GM23248 (cell line): ENCODE data around the gene REEP5. TPM values are rescaled to one million over a fixed set of nuclear protein-coding genes. Genes with fewer than 3 reads are reported as not detected.
A peak's percentile ranks its signal among the peaks of the same experiment; 100 is the strongest.

Source experiments
- DNase-seq: peaks from one replicate; pipeline ENCODE4 v3.0.0-alpha.2; 2015
- H2AFZ ChIP-seq: fragments of 200-600 bp; sonication (generic); 2 replicates; pipeline ENCODE4 v1.6.1; 2016; ENCODE audit warnings: antibody characterized with exemption
- H3F3A ChIP-seq: fragments of 200-600 bp; sonication (generic); 2 replicates; pipeline ENCODE4 v1.6.1; 2016; ENCODE audit warnings: mild to moderate bottlenecking, antibody characterized with exemption, mixed run types; ENCODE audit not compliant: insufficient read depth
- H3K27ac ChIP-seq: fragments of 200-600 bp; sonication (generic); 2 replicates; pipeline ENCODE4 v1.5.1; 2016; ENCODE audit warnings: mild to moderate bottlenecking
- H3K27me3 ChIP-seq: fragments of 200-600 bp; sonication (generic); replicated peaks from 2 replicates; pipeline ENCODE4 v1.6.1; 2016; ENCODE audit warnings: mild to moderate bottlenecking; ENCODE audit not compliant: insufficient read depth
- H3K36me3 ChIP-seq: fragments of 200-600 bp; sonication (generic); 2 replicates; pipeline ENCODE4 v1.6.1; 2016; ENCODE audit warnings: low read depth, mild to moderate bottlenecking
- H3K4me1 ChIP-seq: fragments of 200-600 bp; sonication (generic); 2 replicates; pipeline ENCODE4 v1.6.1; 2016; ENCODE audit warnings: mild to moderate bottlenecking; ENCODE audit not compliant: insufficient read depth
- H3K4me2 ChIP-seq: fragments of 200-600 bp; sonication (generic); one replicate; pipeline ENCODE4 v1.6.1; 2016; ENCODE audit warnings: mild to moderate bottlenecking; ENCODE audit not compliant: unreplicated experiment
- H3K4me3 ChIP-seq: fragments of 200-600 bp; sonication (generic); 2 replicates; pipeline ENCODE4 v1.5.1; 2016; ENCODE audit warnings: mild to moderate bottlenecking
- H3K79me2 ChIP-seq: fragments of 200-600 bp; sonication (generic); 2 replicates; pipeline ENCODE4 v1.6.1; 2016; ENCODE audit warnings: mild to moderate bottlenecking; ENCODE audit not compliant: insufficient read depth
- H3K9ac ChIP-seq: fragments of 200-600 bp; sonication (generic); 2 replicates; pipeline ENCODE4 v1.6.1; 2016; ENCODE audit warnings: mild to moderate bottlenecking
- H3K9me2 ChIP-seq: fragments of 200-600 bp; sonication (generic); 2 replicates; pipeline ENCODE4 v1.6.1; 2016; ENCODE audit warnings: mixed run types, mild to moderate bottlenecking, moderate library complexity; ENCODE audit not compliant: insufficient read depth
- H3K9me3 ChIP-seq: fragments of 200-600 bp; sonication (generic); one replicate; pipeline ENCODE4 v1.6.1; 2017; ENCODE audit warnings: low read depth
- H4K20me1 ChIP-seq: fragments of 200-600 bp; sonication (generic); 2 replicates; pipeline ENCODE4 v1.6.0; 2016; ENCODE audit not compliant: insufficient read depth
- EZH2 ChIP-seq: fragments of 200-600 bp; sonication (generic); IDR thresholded peaks from 2 replicates; pipeline ENCODE4 v1.6.1; 2018; ENCODE audit warnings: antibody characterized with exemption, mild to moderate bottlenecking; ENCODE audit not compliant: insufficient read depth, poor library complexity, severe bottlenecking
- EZH2phosphoT487 ChIP-seq: fragments of 200-600 bp; sonication (generic); IDR thresholded peaks from 2 replicates; pipeline ENCODE4 v1.6.1; 2018; ENCODE audit warnings: antibody characterized with exemption, moderate library complexity, mild to moderate bottlenecking, low read depth; ENCODE audit not compliant: insufficient read depth
- WGBS, 2 experiments: methylation state at CpG; one replicate each; pipeline ENCODE4 v1.1.6; 2015 to 2017; ENCODE audit warnings: low lambda C conversion rate in 2 of 2, low coverage in 1 of 2; ENCODE audit errors: missing lambda C conversion rate in 2 of 2; 5-methylcytosine and 5-hydroxymethylcytosine counted together
- in situ Hi-C: fragments of 300-500 bp; cut with MboI; formaldehyde crosslinking; loops from 2 replicates; pipeline ENCODE4 v1.15.0; 2020
- polyA plus RNA-seq: library from polyadenylated mRNA; unstranded; fragments of >200 nt; fragmentation: Nextera tagmentation; extraction: Ambion mirVana; gene quantifications from 2 replicates; pipeline ENCODE4 v1.2.1, GENCODE V29; 2016
- total RNA-seq: library from RNA; depleted of rRNA; stranded (reverse); fragments of >200 nt; shearing (Covaris generic); gene quantifications from 2 replicates; pipeline ENCODE4 v1.2.3, GENCODE V29; 2014

The REEP5 gene
- total and polyA plus RNA-seq, 2 experiments from 2014 or later: 52.3 to 227 TPM

GRCh38 chr5:112919972-112920371 lies 2.1 kb downstream of the REEP5 start:
- Histone ChIP-seq H3K36me3 (peaks cover 15% of the 10 kb centered on the region; the same call in 1 of the 2 replicates), H3K4me2 (peak overlapping the region; percentile 90), H4K20me1 (peaks cover 4% of the 10 kb centered on the region; the same call in 1 of the 2 replicates), H3K27me3 (no peaks in the 10 kb centered on the region), H3F3A (peaks cover 32% of the 10 kb centered on the region), H3K27ac (no peak overlapping the region), H3K9me3 (no peaks in the 10 kb centered on the region), H3K9me2 (no peaks in the 10 kb centered on the region), H2AFZ (no peak overlapping the region), H3K4me1 (peaks cover 23% of the 10 kb centered on the region), H3K9ac (peak overlapping the region; percentile 91; the same call in 1 of the 2 replicates), H3K79me2 (peaks cover 56% of the 10 kb centered on the region), H3K4me3 (0 out of 2 replicates have a peak overlapping the region, but pooled peaks have one; percentile 91)
- WGBS, 2 experiments: 96 to 97% methylated on average over 6 of the region's 6 CpGs
- TF ChIP-seq EZH2 (no peak), EZH2phosphoT487 (no peak)
- no peak for DNase-seq
- in situ Hi-C loops: no loop called here

- Histone ChIP-seq H3K4me1 (peaks cover 31% of the 10 kb centered on the region), H3K27me3 (no peaks in the 10 kb centered on the region), H4K20me1 (peaks cover 4% of the 10 kb centered on the region; the same call in 1 of the 2 replicates), H3K36me3 (peaks cover 15% of the 10 kb centered on the region; the same call in 1 of the 2 replicates), H3F3A (peaks cover 40% of the 10 kb centered on the region), H3K9me3 (no peaks in the 10 kb centered on the region), H3K9me2 (no peaks in the 10 kb centered on the region), H2AFZ (no peak overlapping the region), H3K9ac (no peak overlapping the region), H3K79me2 (peaks cover 69% of the 10 kb centered on the region), H3K27ac (no peak overlapping the region), H3K4me3 (no peak overlapping the region), H3K4me2 (no peak overlapping the region)
- DNase-seq: no peak
- TF ChIP-seq EZH2 (no peak), EZH2phosphoT487 (no peak)
- in situ Hi-C loops: no loop called here
- 96 to 100% methylated on average over 1 of the region's 1 CpG for WGBS, 2 experiments
Observed at GRCh38 chr5:112918679-112919078, 3.3 kb downstream of the REEP5 start.

GRCh38 chr5:112918136-112918535 lies 3.9 kb downstream of the REEP5 start:
- Histone ChIP-seq H3F3A (peaks cover 41% of the 10 kb centered on the region), H4K20me1 (peaks cover 5% of the 10 kb centered on the region; the same call in 1 of the 2 replicates), H3K27ac (no peak overlapping the region), H3K4me2 (no peak overlapping the region), H3K4me1 (peaks cover 35% of the 10 kb centered on the region), H3K9ac (no peak overlapping the region), H3K9me3 (no peaks in the 10 kb centered on the region), H3K9me2 (no peaks in the 10 kb centered on the region), H3K27me3 (no peaks in the 10 kb centered on the region), H3K4me3 (no peak overlapping the region), H2AFZ (no peak overlapping the region), H3K79me2 (peaks cover 74% of the 10 kb centered on the region), H3K36me3 (peaks cover 15% of the 10 kb centered on the region; the same call in 1 of the 2 replicates)
- no peak for DNase-seq
- WGBS, 2 experiments: 71 to 72% methylated on average over 3 of the region's 3 CpGs
- in situ Hi-C loops: no loop called here
- TF ChIP-seq EZH2 (no peak), EZH2phosphoT487 (no peak)

- Histone ChIP-seq H3K9ac (no peak overlapping the region), H3K9me3 (no peaks in the 10 kb centered on the region), H3F3A (peaks cover 37% of the 10 kb centered on the region), H3K4me2 (no peak overlapping the region), H3K9me2 (no peaks in the 10 kb centered on the region), H3K36me3 (peaks cover 15% of the 10 kb centered on the region; the same call in 1 of the 2 replicates), H4K20me1 (peaks cover 7% of the 10 kb centered on the region; the same call in 1 of the 2 replicates), H2AFZ (no peak overlapping the region), H3K79me2 (peaks cover 80% of the 10 kb centered on the region), H3K4me3 (no peak overlapping the region), H3K27ac (no peak overlapping the region), H3K4me1 (peaks cover 36% of the 10 kb centered on the region), H3K27me3 (no peaks in the 10 kb centered on the region)
- 83 to 90% methylated on average over 2 of the region's 2 CpGs for WGBS, 2 experiments
- peak; percentile 44 for DNase-seq
- in situ Hi-C loops: no loop called here
- TF ChIP-seq EZH2: no peak
- no peak for TF ChIP-seq EZH2phosphoT487
Observed at GRCh38 chr5:112917453-112917995, 4.5 kb downstream of the REEP5 start.
